NCI-H128 (cell line): ENCODE data around the gene GSKIP.
"Not testable (repeated sequence)": the region's sequence is repeated elsewhere in the genome, so short reads cannot be mapped to it uniquely, and the experiment has no call there.

Source experiments
- DNase-seq: peaks from one replicate; lab custom pipeline; 2025; ENCODE audit not compliant: unreplicated experiment; lab: John Stamatoyannopoulos, UW

GSKIP gene, protein sequence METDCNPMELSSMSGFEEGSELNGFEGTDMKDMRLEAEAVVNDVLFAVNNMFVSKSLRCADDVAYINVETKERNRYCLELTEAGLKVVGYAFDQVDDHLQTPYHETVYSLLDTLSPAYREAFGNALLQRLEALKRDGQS

DNA sequence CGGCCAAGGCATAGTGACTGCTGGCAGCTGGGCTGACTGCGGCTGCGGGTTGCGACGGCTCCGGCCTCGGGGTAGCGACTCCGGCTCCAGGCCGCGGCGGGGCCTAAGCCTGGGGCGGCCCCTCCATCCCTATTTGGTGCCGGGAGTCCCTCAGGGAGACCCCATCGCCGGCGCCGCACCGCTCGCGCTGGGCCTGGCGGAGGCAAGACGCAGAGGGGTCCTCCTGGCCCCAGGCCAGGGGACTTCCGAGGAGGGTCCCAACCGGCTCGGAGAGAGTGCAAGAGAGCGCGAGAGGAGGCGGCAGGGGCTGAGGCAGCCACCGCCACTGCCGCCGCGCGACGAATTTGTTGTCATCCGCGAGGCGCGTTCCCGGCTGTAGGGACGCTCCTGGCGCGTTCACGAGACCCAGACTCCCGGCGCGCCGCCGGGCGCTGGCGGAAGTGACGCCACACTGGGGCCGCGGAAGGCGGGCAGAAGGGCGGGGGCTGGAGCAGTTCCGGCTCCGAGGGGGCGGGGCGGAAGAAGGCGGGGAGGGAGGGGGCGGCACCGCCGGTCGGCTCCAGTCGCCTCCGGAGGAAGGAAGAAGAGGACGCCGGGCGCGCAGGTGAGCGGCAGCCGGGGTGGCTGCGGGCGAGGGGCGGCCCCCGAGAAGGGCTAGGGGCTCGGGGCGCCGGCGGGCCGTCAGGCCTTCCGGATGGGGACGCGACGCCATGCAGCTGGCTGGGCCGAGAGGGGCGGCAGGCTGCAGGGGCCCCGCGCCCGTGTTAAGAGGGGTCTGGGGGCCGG, at the start of gene GSKIP, which contains the start of gene ATG2B:
Gene GSKIP (plus strand): TSS at position 562 of the 786 bp plus-strand sequence. CDS start 18,722 bp downstream, outside the sequence.
Gene ATG2B (minus strand): TSS at position 377 of the 786 bp plus-strand sequence. CDS start 365 bp downstream, at position 12.
- peak; percentile 93 for DNase-seq

DNA sequence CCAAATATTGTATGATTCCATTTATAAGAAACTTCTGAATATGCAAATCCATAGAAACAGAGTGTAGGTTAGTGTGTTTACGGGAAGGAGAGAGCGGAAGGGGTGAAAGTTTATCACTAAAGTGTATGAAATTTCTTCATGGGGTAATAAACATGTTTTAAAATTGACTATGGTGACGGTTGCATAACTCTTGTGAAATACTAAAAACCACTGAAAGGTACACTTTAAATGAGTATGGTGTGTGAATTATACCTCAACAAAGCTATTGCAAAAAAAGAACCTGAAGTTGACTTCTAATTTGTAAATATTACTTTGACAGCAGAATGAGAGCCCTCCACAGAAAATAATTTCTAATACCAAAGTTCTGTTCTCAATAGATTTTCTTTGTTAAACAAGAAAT, 47.2 kb upstream of the GSKIP start:
- no peak for DNase-seq

DNA sequence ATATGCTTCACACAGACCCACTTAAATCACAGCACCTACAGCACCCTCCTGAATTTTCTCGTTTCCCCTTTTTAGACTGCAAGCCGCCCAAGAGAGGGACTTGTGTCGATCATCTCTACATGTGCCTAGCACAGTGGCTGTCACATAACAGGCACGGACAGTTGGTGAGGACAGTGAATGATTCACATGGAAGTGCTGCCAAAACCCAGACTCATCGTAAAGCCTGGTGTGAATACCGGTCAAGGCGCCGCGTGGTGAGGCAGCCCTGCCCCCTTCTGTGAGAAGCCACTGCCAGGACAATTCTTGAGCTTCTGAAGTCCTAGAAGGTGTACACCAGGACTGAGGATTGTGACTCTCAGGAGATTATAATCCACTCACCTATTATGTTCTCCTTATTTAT, 44.5 kb upstream of the GSKIP start:
- no peak for DNase-seq

DNA sequence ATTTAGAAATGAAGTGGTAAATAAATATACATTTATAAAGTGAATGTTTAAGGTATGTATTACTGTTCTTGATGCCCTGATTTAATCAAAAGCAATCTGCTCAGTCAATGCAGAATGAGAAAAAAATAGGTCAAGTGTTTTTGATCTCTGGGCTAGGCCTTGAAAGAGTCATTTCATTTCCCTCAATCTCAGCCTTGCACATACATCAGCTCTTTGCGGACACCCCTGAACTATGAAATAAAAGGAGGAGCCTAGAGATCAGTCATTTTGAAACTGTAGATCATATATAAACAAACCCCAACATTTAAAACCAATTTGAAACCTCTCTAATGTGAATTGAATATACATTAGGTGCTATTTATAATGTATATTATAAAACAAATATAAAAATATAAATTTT, 42.7 kb upstream of the GSKIP start:
- no peak for DNase-seq

DNA sequence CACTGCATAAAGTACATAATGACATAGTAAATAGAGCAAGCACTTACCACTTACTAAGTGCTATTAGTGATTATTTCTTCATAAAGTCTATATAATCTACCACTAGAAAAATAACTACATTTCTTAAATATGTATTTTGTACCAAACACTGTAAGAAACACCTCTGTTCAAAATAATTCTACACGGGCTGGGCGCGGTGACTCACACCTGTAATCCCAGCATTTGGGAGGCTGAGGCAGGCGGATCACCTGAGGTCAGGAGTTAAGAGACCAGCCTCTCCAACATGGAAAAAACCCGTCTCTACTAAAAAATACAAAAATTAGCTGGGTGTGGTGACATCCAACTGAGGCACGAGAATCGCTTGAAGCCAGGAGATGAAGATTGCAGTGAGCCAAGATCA, 39.1 kb upstream of the GSKIP start:
- no peak for DNase-seq

DNA sequence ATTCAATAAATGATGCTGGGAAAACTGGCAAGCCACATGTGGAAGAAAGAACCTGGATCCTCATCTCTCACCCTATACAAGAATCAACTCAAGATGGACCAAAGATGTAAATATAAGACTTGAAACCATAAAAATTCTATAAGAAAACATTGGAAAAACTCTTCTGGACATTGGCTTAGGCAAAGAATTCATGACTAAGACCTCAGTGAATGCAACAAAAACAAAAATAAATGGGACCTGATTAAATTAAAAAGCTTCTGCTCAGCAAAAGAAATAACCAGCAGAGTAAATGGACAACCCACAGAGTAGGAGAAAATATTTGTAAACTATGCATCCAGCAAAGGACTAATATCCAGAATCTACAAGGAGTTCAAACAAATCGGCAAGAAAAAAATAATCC, 24.8 kb upstream of the GSKIP start:
- DNase-seq: no peak

DNA sequence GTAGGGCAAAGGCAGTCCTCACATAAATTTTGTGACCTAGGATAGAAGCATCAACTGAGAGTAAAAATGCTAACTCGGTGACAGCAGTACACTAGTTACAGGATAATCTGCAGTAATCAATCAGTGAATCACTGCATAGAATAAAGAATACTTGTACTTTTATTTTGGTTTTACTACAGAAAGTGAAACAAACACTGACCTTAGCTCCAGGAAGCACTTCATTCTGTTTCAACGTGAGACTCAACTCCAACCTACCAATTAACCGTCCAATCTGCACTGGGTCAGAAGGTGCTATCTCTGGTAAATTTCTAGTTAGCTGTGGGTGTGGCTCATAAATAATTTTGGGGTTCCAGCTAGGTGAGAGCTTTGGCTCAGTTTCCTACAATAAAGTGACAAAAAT, 22.0 kb upstream of the GSKIP start:
- no peak for DNase-seq

DNA sequence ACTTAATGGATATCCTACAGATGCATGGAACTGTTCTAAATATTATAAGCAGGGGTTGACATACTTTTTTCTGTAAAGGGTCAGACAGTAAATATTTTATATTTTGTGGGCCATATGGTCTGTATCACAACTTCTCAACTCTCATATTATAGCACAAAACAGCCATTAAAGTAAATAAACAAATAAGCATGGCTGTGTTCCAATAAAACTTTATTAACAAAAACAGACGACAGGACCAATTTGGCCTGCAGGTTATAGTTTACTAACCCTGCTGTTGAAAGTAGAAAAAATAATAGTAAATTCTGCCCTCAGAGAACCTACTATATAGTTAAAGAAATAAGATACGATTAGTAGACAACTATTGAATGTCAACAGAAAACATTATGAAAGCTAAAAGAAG, 17.7 kb upstream of the GSKIP start:
- no peak for DNase-seq

DNA sequence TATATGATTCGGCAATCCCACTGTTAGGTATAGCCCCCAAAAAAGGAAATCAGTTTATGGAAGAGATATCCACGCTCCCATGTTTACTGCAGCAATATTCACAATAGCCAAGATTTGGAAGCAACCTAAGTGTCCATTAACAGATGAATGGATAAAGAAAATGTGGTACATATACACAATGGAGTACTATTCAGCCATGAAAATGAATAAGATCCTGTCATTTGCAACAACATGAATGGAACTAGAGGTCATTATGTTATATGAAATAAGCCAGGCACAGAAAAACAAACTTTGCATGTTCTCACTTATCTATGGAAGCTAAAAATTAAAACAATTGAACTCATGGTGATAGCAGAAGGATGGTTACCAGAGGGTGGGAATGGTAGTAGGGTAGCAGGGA, 15.4 kb upstream of the GSKIP start:
- DNase-seq: not testable (repeated sequence)

DNA sequence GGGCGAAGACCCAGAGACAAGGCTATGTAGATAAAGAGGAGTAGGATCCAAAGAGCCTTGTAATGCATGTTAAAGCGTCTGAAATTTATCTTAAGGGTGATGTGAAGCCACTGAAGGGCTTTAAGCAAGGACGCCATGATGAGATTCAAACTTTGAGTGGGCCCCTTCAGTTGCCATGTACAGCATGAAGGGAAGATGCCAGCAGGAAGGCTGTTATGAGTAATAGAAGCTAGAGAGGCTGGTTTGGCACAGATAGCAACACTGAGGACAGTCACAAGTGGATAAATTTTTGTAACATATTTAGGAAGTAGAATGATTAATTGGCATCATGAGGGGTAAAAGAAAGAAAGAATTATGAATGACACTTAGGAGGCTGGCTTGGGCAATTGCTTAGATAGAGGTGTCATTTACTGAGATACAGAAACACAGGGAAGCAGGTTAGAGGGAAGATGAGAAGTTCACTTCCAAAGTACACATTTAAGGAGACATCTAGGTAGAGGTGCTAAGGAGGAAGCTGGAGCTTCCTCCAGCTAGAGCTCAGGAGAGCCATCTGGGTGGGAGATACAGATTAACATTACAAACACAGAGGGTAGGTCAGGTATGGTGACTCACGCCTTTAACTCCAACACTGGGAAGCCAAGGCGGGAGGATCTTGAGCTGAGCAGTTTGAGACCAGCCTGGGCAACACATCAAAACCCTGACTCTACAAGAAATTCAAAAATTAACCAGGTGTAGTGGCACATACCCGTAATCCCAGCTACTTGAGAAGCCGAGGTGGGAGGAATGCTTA, 13.8 kb upstream of the GSKIP start:
- DNase-seq: no peak

DNA sequence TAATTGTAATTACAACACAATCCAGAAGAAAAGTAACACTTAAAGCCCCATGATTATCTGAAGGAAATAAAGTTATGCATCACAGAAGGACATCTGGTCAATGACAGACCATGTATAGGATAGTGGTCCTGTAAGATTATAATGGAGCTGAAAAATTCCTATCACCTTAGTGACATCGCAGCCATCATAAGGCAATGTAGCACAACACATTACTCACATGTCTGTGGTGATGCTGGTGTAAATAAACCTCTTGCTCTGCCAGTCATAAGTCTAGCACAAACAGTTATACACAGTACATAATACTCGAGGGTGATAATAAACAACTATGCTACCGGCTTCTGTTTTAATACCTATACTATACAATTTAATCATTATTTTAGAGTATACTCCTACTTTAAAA, 11.3 kb upstream of the GSKIP start:
- DNase-seq: no peak

DNA sequence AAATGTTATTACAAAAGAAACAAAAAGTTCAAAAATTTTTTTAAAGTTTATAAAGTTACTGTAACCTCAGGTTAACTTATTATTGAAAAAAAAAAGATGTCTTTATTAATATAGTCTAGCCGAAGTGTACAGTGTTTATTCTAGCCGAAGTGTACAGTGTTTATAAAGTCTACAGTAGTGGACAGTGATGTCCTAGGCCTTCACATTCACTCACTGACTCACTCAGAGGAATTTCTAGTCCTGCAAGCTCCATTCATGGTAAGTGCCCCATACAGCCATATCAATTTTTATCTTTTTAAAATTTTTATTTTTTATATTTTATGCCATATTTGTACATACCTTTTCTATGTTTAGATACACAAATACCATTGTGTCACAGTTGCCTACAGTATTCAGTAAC, 10.6 kb upstream of the GSKIP start:
- no peak for DNase-seq

DNA sequence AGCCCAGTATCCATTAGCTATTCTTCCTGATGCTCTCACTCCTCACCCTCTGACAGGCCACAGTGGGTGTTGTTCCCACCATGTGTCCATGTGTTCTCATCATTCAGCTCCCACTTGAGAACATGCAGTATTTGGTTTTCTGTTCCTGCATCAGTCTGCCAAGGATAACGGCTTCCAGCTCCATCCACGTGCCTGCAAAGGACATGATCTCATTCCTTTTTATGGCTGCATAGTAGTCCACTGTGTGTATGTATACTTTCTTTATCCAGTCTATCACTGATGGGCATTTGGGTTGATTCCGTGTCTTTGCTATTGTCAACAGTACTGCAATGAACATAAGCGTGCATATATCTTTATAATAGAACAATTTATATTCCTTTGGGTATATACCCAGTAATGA, 9.1 kb upstream of the GSKIP start:
- DNase-seq: no peak

DNA sequence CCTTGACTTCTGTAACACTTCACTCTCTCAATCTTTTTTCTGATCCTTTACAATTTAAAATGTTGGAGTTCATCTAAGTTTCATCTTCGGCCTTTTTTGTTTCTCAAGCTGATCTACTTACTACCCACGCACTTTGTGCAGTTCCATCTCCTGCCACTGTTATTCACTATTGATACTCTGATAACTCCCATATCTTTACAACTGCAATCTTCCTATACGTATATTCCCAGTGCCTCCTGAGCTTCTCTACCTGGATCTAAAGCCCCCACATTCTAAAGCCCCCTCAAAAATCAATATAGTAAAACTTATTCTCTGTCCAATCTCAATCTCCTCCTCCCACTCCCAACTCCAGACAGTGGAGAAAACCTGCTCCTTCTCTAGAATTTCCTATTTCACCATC, 6.1 kb upstream of the GSKIP start:
- DNase-seq: no peak

DNA sequence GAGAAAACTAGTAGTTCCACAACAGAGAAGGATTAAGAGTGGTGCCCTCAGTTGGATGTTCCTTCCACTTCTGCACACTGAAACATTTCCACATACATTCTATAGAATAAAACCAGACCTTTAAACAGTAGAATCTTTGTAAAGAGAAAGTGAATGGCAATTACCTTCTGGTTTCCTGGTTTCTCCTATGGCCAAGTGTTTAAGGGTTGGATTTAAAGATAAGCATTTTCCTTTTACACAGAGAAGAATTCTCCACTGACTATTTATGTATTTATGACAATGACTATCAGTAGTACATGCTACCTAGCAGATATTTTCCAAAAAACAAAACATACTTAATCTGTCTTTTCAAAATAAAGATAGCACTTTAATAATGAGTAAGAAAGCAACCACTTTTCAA, 3.4 kb upstream of the GSKIP start:
- DNase-seq: no peak

DNA sequence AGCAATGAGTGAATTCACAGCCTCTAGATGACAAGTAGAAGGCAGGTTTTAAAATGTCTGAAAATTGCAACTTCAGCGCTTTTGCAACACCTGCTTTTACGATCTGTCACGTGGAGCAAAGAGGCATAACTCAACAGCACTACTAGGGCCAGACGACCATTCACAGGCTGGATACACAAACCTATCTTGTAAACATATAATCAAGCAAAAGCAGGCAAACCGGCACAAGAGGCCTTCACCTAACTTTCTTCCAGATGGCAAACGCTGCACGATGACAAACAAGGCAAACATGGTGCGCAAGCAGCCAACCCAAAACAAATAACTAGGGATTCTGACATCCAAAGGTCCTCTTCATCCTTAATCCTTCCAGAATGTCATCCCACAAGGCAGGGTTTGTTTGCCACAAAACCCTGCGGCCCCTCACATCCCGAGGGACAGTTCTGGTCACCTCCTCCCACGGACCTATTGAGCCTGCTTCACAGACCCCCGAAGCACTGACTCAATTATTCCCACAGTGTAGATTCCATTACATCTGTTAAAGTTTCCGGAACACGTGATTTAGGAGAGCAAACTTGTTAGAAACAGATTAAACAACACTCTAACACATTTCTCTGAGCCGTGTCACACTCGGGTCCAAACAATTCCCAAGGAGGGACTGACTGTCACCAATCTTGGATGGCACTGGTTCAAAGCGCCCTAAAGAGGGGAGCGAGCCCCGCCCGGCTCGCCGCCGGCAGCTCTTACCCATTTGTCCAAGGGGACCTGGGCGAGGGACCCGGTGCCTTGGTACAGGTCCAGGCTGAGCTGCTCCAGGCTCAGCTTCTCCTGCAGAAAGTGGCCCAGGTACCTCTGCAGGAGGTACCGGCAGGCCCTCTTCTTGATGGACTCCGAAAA, 1.0 kb upstream of the GSKIP start:
- DNase-seq: peak; percentile 27

DNA sequence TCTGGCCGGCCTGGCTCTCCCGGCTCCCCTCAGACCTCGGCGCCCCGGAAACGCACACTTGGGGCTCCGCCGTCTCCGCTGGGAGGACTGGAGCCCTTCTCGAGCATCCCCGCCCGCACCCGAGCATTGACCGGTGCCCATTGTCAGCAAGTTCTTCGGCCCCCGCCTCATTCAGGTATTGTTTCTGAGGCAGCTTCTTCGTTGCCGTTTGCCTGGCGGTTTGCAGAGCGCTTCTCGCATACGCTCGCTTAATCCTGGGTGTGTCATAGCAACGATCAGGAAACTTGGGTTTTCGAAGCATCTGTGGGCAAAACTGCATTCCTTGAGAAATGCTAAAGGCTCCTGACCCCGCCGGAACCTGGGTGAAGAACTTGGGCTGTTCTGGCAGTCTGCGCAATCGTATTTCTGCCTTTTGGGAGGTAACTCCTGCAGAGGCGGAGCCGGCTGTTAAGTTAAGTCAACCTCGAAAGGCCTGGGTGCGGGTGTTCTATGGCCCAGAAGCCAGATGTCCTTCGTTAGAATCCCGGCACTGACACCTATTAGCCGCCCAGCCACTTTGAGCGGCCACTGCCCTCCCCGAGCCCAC, 518 bp downstream of the GSKIP start:
- DNase-seq: no peak

DNA sequence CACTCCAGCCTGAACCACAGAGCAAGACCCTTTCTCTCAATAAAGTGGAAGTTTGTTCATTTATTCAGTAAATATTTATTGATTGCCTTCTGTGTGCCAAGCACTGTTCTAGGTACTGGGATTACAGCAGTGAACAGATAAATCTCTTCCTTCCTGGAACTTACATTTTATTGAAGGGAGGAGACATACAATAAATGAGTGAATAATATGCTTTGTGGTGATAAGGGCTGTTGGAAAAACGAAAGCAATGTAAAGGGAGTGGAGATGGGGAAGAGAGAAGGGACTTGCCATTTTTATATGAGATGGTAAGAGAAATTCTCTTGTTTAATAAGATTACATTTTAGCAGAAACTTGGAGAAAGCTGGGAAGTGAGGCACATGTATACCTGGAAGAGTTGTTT, 1.6 kb downstream of the GSKIP start:
- no peak for DNase-seq

DNA sequence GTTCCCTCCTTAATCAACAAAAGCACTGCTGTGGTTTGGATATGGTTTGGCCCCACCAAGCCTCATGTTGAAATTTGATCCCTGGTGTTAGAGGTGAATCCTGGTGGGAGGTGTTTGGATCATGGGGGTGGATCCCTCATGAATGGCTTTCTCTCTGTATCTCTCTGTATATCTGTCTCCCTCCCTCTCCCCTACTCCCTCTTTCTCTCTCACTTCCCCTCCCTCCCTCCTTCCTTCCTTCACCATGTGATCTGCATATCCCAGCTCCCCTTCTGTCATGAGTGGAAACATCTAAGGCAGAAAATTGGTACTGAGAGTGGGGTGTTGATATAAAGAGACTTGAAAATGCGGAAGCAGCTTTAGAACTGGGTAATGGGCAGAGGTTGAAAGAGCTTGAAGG, 5.2 kb downstream of the GSKIP start:
- DNase-seq: no peak

DNA sequence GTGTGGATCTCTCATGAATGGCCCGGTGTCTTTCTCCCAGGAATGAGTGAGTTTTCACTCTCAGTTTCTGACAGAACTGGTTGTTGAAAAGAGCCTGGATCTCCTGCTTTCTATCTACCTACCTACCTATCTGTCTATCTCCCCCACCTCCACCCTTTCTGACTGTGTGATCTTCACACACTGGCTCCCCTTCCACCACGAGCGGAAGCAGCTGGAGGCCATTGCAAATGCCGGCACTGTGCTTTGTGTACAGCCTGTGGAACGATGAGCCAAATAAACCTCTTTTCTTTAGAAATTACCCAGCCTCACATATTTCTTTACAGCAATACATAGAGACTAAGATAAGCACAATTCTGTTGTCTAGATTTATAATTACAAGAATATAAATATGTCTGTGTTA, 7.2 kb downstream of the GSKIP start:
- no peak for DNase-seq

DNA sequence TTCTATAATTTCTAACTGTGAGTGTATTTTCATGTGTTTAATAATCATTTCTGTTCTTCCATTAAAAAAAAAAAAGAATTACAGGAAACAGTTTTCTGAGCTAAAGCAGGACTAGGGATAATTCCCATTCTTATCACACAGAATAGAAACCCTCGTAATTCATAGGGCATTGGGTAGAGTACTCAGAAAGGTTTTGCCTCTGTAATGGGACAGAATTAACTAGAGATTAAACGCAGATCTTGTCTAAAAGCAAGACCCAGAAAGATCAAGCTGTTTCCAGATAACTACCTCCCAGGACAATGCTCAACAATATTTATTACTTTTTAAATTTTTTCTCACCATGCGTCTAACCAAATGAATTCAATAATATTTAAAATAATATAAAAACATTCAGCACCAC, 10.2 kb downstream of the GSKIP start:
- DNase-seq: no peak
